ENCODE data around the gene ANKRD33B.
A peak's percentile ranks its signal among the peaks of the same experiment; 100 is the strongest.

- peak in 1 of 6 experiments; percentile 26 for TF ChIP-seq CTCF (IDR thresholded peaks at IDR 0.05)
- TF ChIP-seq EP300 (IDR thresholded peaks at IDR 0.05), result no peak
- no peak for TF ChIP-seq POLR2A (IDR thresholded peaks at IDR 0.05)
- TF ChIP-seq POLR2AphosphoS5 (IDR thresholded peaks at IDR 0.05), result no peak
Observed at GRCh38 chr5:10521466-10522223, 42.2 kb upstream of the ANKRD33B start.

Data from upper lobe of left lung (tissue), 4 donors.